ENCODE data around the gene H1-8. TPM values are rescaled to one million over a fixed set of nuclear protein-coding genes. Genes with fewer than 3 reads are reported as not detected.
A peak's percentile ranks its signal among the peaks of the same experiment; 100 is the strongest.
"Not testable (repeated sequence)": the region's sequence is repeated elsewhere in the genome, so short reads cannot be mapped to it uniquely, and the experiment has no call there.

Gene H1-8
- total RNA-seq, 1 experiment from 2014 or later: not detected

DNA sequence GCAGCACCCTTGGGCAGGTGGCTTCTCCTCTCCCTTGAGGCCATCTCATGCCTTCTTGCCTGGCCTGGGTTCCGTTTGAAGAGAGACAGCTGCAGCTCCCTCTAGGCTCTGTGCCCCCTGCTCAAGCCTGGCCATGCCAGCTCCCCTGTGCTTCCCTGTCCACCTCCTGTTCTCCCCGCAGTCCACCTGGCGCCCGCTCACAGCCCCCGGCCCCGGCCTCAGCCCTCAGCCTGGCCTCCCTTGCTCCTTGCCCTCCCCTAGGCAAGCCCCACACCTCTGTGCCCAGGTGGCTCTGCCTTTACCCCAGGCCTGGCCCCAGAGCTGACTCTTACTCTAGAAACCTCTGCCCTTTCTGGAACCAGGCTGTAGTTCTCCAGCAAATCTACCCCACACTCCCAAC lies 28.4 kb upstream of the H1-8 start:
- H3K27ac ChIP-seq (ENCODE audit: insufficient read length, low read depth, low read length): no peak overlapping the region
- H2BK20ac ChIP-seq (ENCODE audit: low read depth, low read length, poor library complexity, severe bottlenecking): no peak overlapping the region
- H3K9me3 ChIP-seq (ENCODE audit: control insufficient read depth, low read depth, low read length): no peaks in the 10 kb centered on the region
- no peak overlapping the region for H3T11ph ChIP-seq (ENCODE audit: low read length)
- Mint-ChIP-seq H3K36me3 (ENCODE audit: insufficient read depth in 1 of 3, low read depth in 3 of 3) (peaks cover 10 to 25% (median 17%) of the 10 kb centered on the region in 3 experiments), H3K27ac (peak overlapping the region in 2 of 3 experiments; percentile 44 to 66; a peak in 2 of 7 replicates), H3K4me1 (peaks cover 4 to 7% of the 10 kb centered on the region in 2 experiments; a peak in 3 of 4 replicates), H3K27me3 (ENCODE audit: low read depth) (no peaks in the 10 kb centered on the region), H3K4me3 (no peak overlapping the region), H3K9me3 (no peaks in the 10 kb centered on the region)
- H3K9ac ChIP-seq (ENCODE audit: extremely low read depth, insufficient read length, low read length): no peak overlapping the region
- no peak overlapping the region for H2BK120ac ChIP-seq (ENCODE audit: low read depth, low read length, poor library complexity, severe bottlenecking)
- no peaks in the 10 kb centered on the region for H4K20me1 ChIP-seq (ENCODE audit: control insufficient read depth, insufficient read depth, insufficient read length)
- H3K23me2 ChIP-seq (ENCODE audit: insufficient read length, low read depth, low read length, poor library complexity, severe bottlenecking): no peaks in the 10 kb centered on the region
- no peak for DNase-seq
- no peak overlapping the region for H3K4me2 ChIP-seq (ENCODE audit: insufficient read depth, insufficient read length, low read length)
- H3K4me1 ChIP-seq (ENCODE audit: insufficient read depth, low read length): peaks cover 2% of the 10 kb centered on the region; the same call in 1 of the 2 replicates
- no peak overlapping the region for H2AK5ac ChIP-seq (ENCODE audit: insufficient read length, low read length)
- H2BK5ac ChIP-seq (ENCODE audit: insufficient read length, low read length): no peak overlapping the region
- H3K18ac ChIP-seq (ENCODE audit: insufficient read length, low read depth, low read length): no peak overlapping the region
- H3K79me2 ChIP-seq (ENCODE audit: insufficient read depth, low read length): no peaks in the 10 kb centered on the region
- no peak overlapping the region for H4K91ac ChIP-seq (ENCODE audit: insufficient read length, low read depth, low read length)
- no peak overlapping the region for H2AFZ ChIP-seq (ENCODE audit: low read length)
- WGBS (ENCODE audit: extremely low coverage, insufficient read length, low lambda C conversion rate): no CpG with 5 or more reads among the region's 6 CpGs
- no peak overlapping the region for H4K8ac ChIP-seq (replicated peaks; ENCODE audit: insufficient read length, low read depth, low read length)
- H3K56ac ChIP-seq (ENCODE audit: insufficient read length, low read depth, low read length): no peak overlapping the region
- no peak overlapping the region for H3K14ac ChIP-seq (ENCODE audit: insufficient read depth, low read length)
- H2BK12ac ChIP-seq (ENCODE audit: insufficient read length, low read depth, low read length): no peak overlapping the region
- H2BK15ac ChIP-seq (ENCODE audit: low read depth, low read length): no peak overlapping the region
- H3K23ac ChIP-seq (ENCODE audit: insufficient read length, low read depth, low read length): no peak overlapping the region
- no peak overlapping the region for H4K5ac ChIP-seq (ENCODE audit: insufficient read length, low read depth, low read length)
- H3K27me3 ChIP-seq (ENCODE audit: insufficient read depth, low read length): no peaks in the 10 kb centered on the region
- H3K79me1 ChIP-seq (ENCODE audit: insufficient read depth, low read depth, low read length, poor library complexity, severe bottlenecking): no peaks in the 10 kb centered on the region
- TF ChIP-seq, protein P1, sequence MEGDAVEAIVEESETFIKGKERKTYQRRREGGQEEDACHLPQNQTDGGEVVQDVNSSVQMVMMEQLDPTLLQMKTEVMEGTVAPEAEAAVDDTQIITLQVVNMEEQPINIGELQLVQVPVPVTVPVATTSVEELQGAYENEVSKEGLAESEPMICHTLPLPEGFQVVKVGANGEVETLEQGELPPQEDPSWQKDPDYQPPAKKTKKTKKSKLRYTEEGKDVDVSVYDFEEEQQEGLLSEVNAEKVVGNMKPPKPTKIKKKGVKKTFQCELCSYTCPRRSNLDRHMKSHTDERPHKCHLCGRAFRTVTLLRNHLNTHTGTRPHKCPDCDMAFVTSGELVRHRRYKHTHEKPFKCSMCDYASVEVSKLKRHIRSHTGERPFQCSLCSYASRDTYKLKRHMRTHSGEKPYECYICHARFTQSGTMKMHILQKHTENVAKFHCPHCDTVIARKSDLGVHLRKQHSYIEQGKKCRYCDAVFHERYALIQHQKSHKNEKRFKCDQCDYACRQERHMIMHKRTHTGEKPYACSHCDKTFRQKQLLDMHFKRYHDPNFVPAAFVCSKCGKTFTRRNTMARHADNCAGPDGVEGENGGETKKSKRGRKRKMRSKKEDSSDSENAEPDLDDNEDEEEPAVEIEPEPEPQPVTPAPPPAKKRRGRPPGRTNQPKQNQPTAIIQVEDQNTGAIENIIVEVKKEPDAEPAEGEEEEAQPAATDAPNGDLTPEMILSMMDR (conservative IDR thresholded peaks at IDR 0.05): no peak
- H3K4ac ChIP-seq (ENCODE audit: low read depth, low read length): no peak overlapping the region

DNA sequence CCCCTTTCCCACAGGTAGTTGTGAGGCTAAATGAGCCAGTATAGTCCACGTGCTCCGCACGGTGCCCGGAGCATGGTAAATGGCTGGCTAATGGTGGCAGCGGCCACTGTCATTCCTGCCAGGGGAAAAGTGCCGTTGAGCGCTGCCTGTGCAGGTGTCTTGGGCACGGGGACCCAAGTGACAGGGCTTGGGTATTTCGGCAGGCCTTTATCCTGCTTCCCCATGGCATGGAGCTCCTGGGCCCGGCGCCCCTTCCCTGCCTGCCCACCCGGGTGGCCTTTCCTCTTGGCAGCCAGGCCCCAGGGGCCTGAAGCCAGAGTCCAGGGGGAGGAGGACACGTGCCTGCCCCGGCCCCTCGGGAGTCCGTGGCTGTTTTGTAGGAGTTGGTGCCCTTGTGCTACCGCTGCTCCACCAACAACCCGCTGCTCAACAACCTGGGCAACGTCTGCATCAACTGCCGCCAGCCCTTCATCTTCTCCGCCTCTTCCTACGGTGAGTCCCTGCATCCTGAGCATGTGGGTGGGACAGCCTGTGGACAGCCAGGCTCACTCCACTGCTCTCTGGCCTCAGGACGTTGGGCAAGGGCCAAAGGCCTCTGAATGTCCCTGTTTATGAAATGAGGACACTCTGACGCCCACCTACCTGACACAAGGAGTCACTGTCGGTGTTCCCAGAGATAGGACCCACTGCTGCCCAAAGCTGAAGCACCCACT lies 27.7 kb upstream of the H1-8 start:
- not testable (repeated sequence) for H3K9me3 Mint-ChIP-seq; H2AFZ ChIP-seq (ENCODE audit: low read length); H3K9ac ChIP-seq (ENCODE audit: extremely low read depth, insufficient read length, low read length); H4K5ac ChIP-seq (ENCODE audit: insufficient read length, low read depth, low read length); H3K56ac ChIP-seq (ENCODE audit: insufficient read length, low read depth, low read length); H2BK12ac ChIP-seq (ENCODE audit: insufficient read length, low read depth, low read length); H2AK5ac ChIP-seq (ENCODE audit: insufficient read length, low read length); H3K9me3 ChIP-seq (ENCODE audit: control insufficient read depth, low read depth, low read length); H3K27me3 ChIP-seq (ENCODE audit: insufficient read depth, low read length); H3K4me1 Mint-ChIP-seq; H4K8ac ChIP-seq (replicated peaks; ENCODE audit: insufficient read length, low read depth, low read length); H3K14ac ChIP-seq (ENCODE audit: insufficient read depth, low read length); H3K18ac ChIP-seq (ENCODE audit: insufficient read length, low read depth, low read length); H3K79me1 ChIP-seq (ENCODE audit: insufficient read depth, low read depth, low read length, poor library complexity, severe bottlenecking); H3K23me2 ChIP-seq (ENCODE audit: insufficient read length, low read depth, low read length, poor library complexity, severe bottlenecking); H4K91ac ChIP-seq (ENCODE audit: insufficient read length, low read depth, low read length); H4K20me1 ChIP-seq (ENCODE audit: control insufficient read depth, insufficient read depth, insufficient read length); H3K4ac ChIP-seq (ENCODE audit: low read depth, low read length); H3K27me3 Mint-ChIP-seq (ENCODE audit: low read depth); DNase-seq; H2BK20ac ChIP-seq (ENCODE audit: low read depth, low read length, poor library complexity, severe bottlenecking); H3K23ac ChIP-seq (ENCODE audit: insufficient read length, low read depth, low read length); H2BK120ac ChIP-seq (ENCODE audit: low read depth, low read length, poor library complexity, severe bottlenecking); H2BK15ac ChIP-seq (ENCODE audit: low read depth, low read length); H3K79me2 ChIP-seq (ENCODE audit: insufficient read depth, low read length); H3K4me1 ChIP-seq (ENCODE audit: insufficient read depth, low read length); H2BK5ac ChIP-seq (ENCODE audit: insufficient read length, low read length); H3K4me3 Mint-ChIP-seq; H3K4me2 ChIP-seq (ENCODE audit: insufficient read depth, insufficient read length, low read length); H3T11ph ChIP-seq (ENCODE audit: low read length); H3K27ac ChIP-seq (ENCODE audit: insufficient read length, low read depth, low read length)
- peaks cover 10 to 25% (median 17%) of the 10 kb centered on the region in 3 experiments for H3K36me3 Mint-ChIP-seq (ENCODE audit: insufficient read depth in 1 of 3, low read depth in 3 of 3)
- WGBS (ENCODE audit: extremely low coverage, insufficient read length, low lambda C conversion rate): no CpG with 5 or more reads among the region's 25 CpGs
- H3K27ac Mint-ChIP-seq: peak overlapping the region; percentile 66 to 70 (median 68); a peak in 3 of 7 replicates

Measured in H9 (cell line).